GM18498 (cell line): ENCODE measurements around the gene ZFP2.

Experiments used
- ATAC-seq: cut with Tn5 transposase; IDR thresholded peaks from one replicate; pipeline ENCODE4 v1.9.1; 2021; ENCODE audit warnings: mild to moderate bottlenecking, moderate library complexity; ENCODE audit not compliant: unreplicated experiment

ZFP2 gene

DNA sequence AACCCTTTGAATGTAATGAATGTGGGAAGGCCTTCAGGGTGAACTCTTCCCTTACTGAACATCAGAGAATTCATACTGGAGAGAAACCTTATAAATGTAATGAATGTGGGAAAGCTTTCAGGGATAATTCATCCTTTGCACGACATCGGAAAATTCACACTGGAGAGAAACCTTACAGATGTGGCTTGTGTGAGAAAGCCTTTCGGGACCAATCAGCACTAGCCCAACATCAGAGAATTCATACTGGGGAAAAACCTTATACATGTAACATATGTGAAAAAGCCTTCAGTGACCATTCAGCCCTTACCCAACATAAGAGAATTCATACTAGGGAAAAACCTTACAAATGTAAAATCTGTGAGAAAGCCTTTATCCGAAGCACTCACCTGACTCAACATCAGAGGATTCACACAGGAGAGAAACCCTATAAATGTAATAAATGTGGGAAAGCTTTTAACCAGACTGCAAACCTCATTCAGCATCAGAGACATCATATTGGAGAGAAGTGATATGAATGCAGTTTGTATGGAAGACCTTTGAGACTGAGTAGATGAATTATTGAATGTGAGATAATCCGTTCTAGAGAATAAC lies 69.8 kb downstream of the ZFP2 start:
- no peak for ATAC-seq

DNA sequence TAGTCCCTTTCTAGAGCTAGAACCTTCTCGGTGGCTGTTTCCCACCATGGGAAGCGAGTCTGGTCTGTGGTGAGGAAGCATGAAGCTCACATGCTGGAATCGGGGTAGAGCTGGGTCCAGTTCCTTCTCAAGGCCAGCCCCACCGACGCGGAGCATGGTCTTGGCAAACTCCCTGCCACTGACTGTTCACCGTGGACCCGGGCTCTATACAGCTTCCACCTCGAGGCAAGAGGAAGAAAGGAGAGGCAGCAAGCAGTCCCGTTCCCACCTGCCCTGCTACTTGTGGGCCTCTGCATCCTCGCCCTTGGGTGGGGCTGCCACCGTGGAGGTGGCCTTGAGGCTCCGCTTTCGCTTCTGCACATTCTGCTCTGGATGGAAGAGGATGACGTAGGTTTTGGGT lies 85.7 kb downstream of the ZFP2 start:
- ATAC-seq, result no peak
